ENCODE data around the gene ORMDL3.

Gene ORMDL3

GRCh38 chr17:39923836-39924690, 3.3 kb downstream of the ORMDL3 start:
- no peak for DNase-seq (ENCODE audit: insufficient read length, low spot score)
- no peak for FAIRE-seq

GRCh38 chr17:39923230-39923629, 4.2 kb downstream of the ORMDL3 start:
- FAIRE-seq = no peak
- TF ChIP-seq CTCF (IDR thresholded peaks at IDR 0.05; ENCODE audit: insufficient read depth, missing control alignments) = no peak

More at GRCh38 chr17:39923836-39924690, 3.3 kb downstream of the ORMDL3 start:
- peak; percentile 8 for TF ChIP-seq CTCF (IDR thresholded peaks at IDR 0.05; ENCODE audit: insufficient read depth, missing control alignments)

GRCh38 chr17:39922006-39922405, 5.4 kb downstream of the ORMDL3 start:
- FAIRE-seq = no peak
- TF ChIP-seq CTCF (IDR thresholded peaks at IDR 0.05; ENCODE audit: insufficient read depth, missing control alignments) = no peak
- DNase-seq (ENCODE audit: insufficient read length, low spot score) = no peak

More at GRCh38 chr17:39923230-39923629, 4.2 kb downstream of the ORMDL3 start:
- DNase-seq (ENCODE audit: insufficient read length, low spot score) = no peak

GRCh38 chr17:39921323-39921722, 6.1 kb downstream of the ORMDL3 start:
- TF ChIP-seq CTCF (IDR thresholded peaks at IDR 0.05; ENCODE audit: insufficient read depth, missing control alignments) = no peak
- DNase-seq (ENCODE audit: insufficient read length, low spot score) (no peak), FAIRE-seq (no peak)

GRCh38 chr17:39920218-39921210, 6.9 kb downstream of the ORMDL3 start:
- TF ChIP-seq CTCF (IDR thresholded peaks at IDR 0.05; ENCODE audit: insufficient read depth, missing control alignments) = no peak
- FAIRE-seq (no peak), DNase-seq (ENCODE audit: insufficient read length, low spot score) (no peak)

GRCh38 chr17:39919087-39919683, 8.2 kb downstream of the ORMDL3 start:
- FAIRE-seq (no peak), DNase-seq (ENCODE audit: insufficient read length, low spot score) (no peak)
- no peak for TF ChIP-seq CTCF (IDR thresholded peaks at IDR 0.05; ENCODE audit: insufficient read depth, missing control alignments)

Measured in D721Med (cell line).